Astrocyte (in vitro differentiated cells and primary cell): ENCODE results near the gene CMTR2. TPM values are rescaled to one million over a fixed set of nuclear protein-coding genes. Genes with fewer than 3 reads are reported as not detected.
A peak's percentile ranks its signal among the peaks of the same experiment; 100 is the strongest.

ENCODE experiments used
- DNase-seq: peaks from one replicate; pipeline ENCODE4 v3.0.0-alpha.2; 2010; ENCODE audit warnings: low read depth
- FAIRE-seq: peaks from 2 replicates; lab custom pipeline; 2011; peaks lifted over from hg19 to GRCh38; lab: Jason Lieb, UNC
- H2AFZ ChIP-seq: 2 replicates; pipeline ENCODE4 v1.6.0; 2012; ENCODE audit warnings: low read depth, low read length, inconsistent platforms
- H3K27ac ChIP-seq: 2 replicates; pipeline ENCODE4 v1.5.1; 2011; ENCODE audit warnings: low read depth, low read length, inconsistent platforms
- H3K27me3 ChIP-seq: 2 replicates; pipeline ENCODE4 v1.6.0; 2011; ENCODE audit warnings: low read length, inconsistent platforms; ENCODE audit not compliant: insufficient read depth
- H3K36me3 ChIP-seq: 2 replicates; pipeline ENCODE4 v1.5.1; 2011; ENCODE audit warnings: low read length, inconsistent platforms; ENCODE audit not compliant: insufficient read depth
- H3K4me1 ChIP-seq: 2 replicates; pipeline ENCODE4 v1.5.1; 2011; ENCODE audit warnings: low read length, inconsistent platforms; ENCODE audit not compliant: insufficient read depth
- H3K4me2 ChIP-seq: 2 replicates; pipeline ENCODE4 v1.6.0; 2012; ENCODE audit warnings: low read length, inconsistent platforms
- H3K4me3 ChIP-seq: 2 replicates; pipeline ENCODE4 v1.5.1; 2011; ENCODE audit warnings: low read depth, mild to moderate bottlenecking, low read length, inconsistent platforms; ENCODE audit not compliant: insufficient read depth
- H3K79me2 ChIP-seq: 2 replicates; pipeline ENCODE4 v1.6.0; 2012; ENCODE audit warnings: mild to moderate bottlenecking, low read length, inconsistent platforms; ENCODE audit not compliant: insufficient read depth
- H3K9ac ChIP-seq: 2 replicates; pipeline ENCODE4 v1.6.0; 2012; ENCODE audit warnings: mild to moderate bottlenecking, low read length, inconsistent platforms
- H3K9me3 ChIP-seq: 2 replicates; pipeline ENCODE4 v1.5.1; 2012; ENCODE audit warnings: low read depth, mild to moderate bottlenecking, low read length, inconsistent platforms; ENCODE audit not compliant: insufficient read depth
- H4K20me1 ChIP-seq: 2 replicates; pipeline ENCODE4 v1.6.0; 2012; ENCODE audit warnings: low read length, inconsistent platforms; ENCODE audit not compliant: insufficient read depth
- H3K27ac Mint-ChIP-seq: one replicate; pipeline ENCODE4 v1.8.0; 2021; ENCODE audit warnings: mild to moderate bottlenecking, mixed read lengths; ENCODE audit not compliant: unreplicated experiment
- H3K27me3 Mint-ChIP-seq: one replicate; pipeline ENCODE4 v1.8.0; 2021; ENCODE audit warnings: low read depth, mixed read lengths; ENCODE audit not compliant: unreplicated experiment
- H3K36me3 Mint-ChIP-seq: one replicate; pipeline ENCODE4 v1.8.0; 2021; ENCODE audit warnings: low read depth, mixed read lengths; ENCODE audit not compliant: unreplicated experiment
- H3K4me1 Mint-ChIP-seq: one replicate; pipeline ENCODE4 v1.8.0; 2021; ENCODE audit warnings: low read depth, mixed read lengths; ENCODE audit not compliant: unreplicated experiment
- H3K4me3 Mint-ChIP-seq: one replicate; pipeline ENCODE4 v1.8.0; 2021; ENCODE audit warnings: mild to moderate bottlenecking, moderate library complexity, mixed read lengths; ENCODE audit not compliant: unreplicated experiment
- H3K9me3 Mint-ChIP-seq: one replicate; pipeline ENCODE4 v1.8.0; 2021; ENCODE audit warnings: mild to moderate bottlenecking, mixed read lengths; ENCODE audit not compliant: unreplicated experiment
- CTCF ChIP-seq: IDR thresholded peaks from 2 replicates; pipeline ENCODE4 v1.5.1; 2011; ENCODE audit warnings: low read depth, mild to moderate bottlenecking, inconsistent platforms, low read length, moderate library complexity; ENCODE audit not compliant: insufficient read depth
- EZH2 ChIP-seq: IDR thresholded peaks from 2 replicates; pipeline ENCODE4 v1.6.1; 2012; ENCODE audit warnings: mild to moderate bottlenecking, low read length, inconsistent platforms; ENCODE audit not compliant: insufficient read depth
- total RNA-seq: library from RNA; stranded (reverse); gene quantifications from 2 replicates; pipeline ENCODE4 v1.2.1, GENCODE V29; 2021

Gene CMTR2
- total RNA-seq, 1 donor from 2014 or later: 16.0 TPM

GRCh38 chr16:71311553-71312158, 22.5 kb upstream of the CMTR2 start:
- no peaks in the 10 kb centered on the region for H3K36me3 Mint-ChIP-seq
- Histone ChIP-seq H3K79me2 (no peaks in the 10 kb centered on the region), H3K36me3 (no peaks in the 10 kb centered on the region), H3K9me3 (no peaks in the 10 kb centered on the region), H3K9ac (no peak overlapping the region), H3K4me3 (no peak overlapping the region), H4K20me1 (no peaks in the 10 kb centered on the region), H3K27me3 (peaks cover 4% of the 10 kb centered on the region), H2AFZ (no peak overlapping the region), H3K4me2 (no peak overlapping the region), H3K27ac (no peak overlapping the region), H3K4me1 (no peaks in the 10 kb centered on the region)
- no peaks in the 10 kb centered on the region for H3K9me3 Mint-ChIP-seq
- no peak overlapping the region for H3K27ac Mint-ChIP-seq
- H3K4me3 Mint-ChIP-seq: no peak overlapping the region
- H3K4me1 Mint-ChIP-seq: no peaks in the 10 kb centered on the region
- no peak for FAIRE-seq
- DNase-seq: no peak
- TF ChIP-seq CTCF: peak; percentile 60
- no peak for TF ChIP-seq EZH2
- H3K27me3 Mint-ChIP-seq: peaks cover 47% of the 10 kb centered on the region

- Histone ChIP-seq H2AFZ (no peak overlapping the region), H4K20me1 (no peaks in the 10 kb centered on the region), H3K9ac (no peak overlapping the region), H3K27ac (no peak overlapping the region), H3K27me3 (no peaks in the 10 kb centered on the region), H3K79me2 (no peaks in the 10 kb centered on the region), H3K9me3 (no peaks in the 10 kb centered on the region), H3K36me3 (no peaks in the 10 kb centered on the region), H3K4me3 (no peak overlapping the region), H3K4me1 (no peaks in the 10 kb centered on the region), H3K4me2 (no peak overlapping the region)
- Mint-ChIP-seq H3K27me3 (peaks cover 31% of the 10 kb centered on the region), H3K9me3 (peaks cover 8% of the 10 kb centered on the region), H3K4me3 (no peak overlapping the region), H3K4me1 (no peaks in the 10 kb centered on the region), H3K36me3 (no peaks in the 10 kb centered on the region), H3K27ac (no peak overlapping the region)
- FAIRE-seq (no peak), DNase-seq (no peak)
- no peak for TF ChIP-seq EZH2
- no peak for TF ChIP-seq CTCF
These were observed 14.7 kb upstream of the CMTR2 start for GRCh38 chr16:71303938-71304337.

- no peaks in the 10 kb centered on the region for H3K36me3 ChIP-seq
- H2AFZ ChIP-seq: no peak overlapping the region
- no peak overlapping the region for H3K27ac ChIP-seq
- FAIRE-seq (no peak), DNase-seq (no peak)
- no peak overlapping the region for H3K27ac Mint-ChIP-seq
- no peaks in the 10 kb centered on the region for H4K20me1 ChIP-seq
- no peaks in the 10 kb centered on the region for H3K36me3 Mint-ChIP-seq
- TF ChIP-seq EZH2 (no peak), CTCF (no peak)
- H3K4me1 ChIP-seq: no peaks in the 10 kb centered on the region
- H3K9me3 ChIP-seq: no peaks in the 10 kb centered on the region
- no peak overlapping the region for H3K4me3 ChIP-seq
- no peak overlapping the region for H3K4me3 Mint-ChIP-seq
- no peak overlapping the region for H3K9ac ChIP-seq
- peaks cover 4% of the 10 kb centered on the region for H3K27me3 ChIP-seq
- H3K79me2 ChIP-seq: no peaks in the 10 kb centered on the region
- peaks cover 4% of the 10 kb centered on the region for H3K9me3 Mint-ChIP-seq
- peaks cover 22% of the 10 kb centered on the region for H3K27me3 Mint-ChIP-seq
- H3K4me1 Mint-ChIP-seq: no peaks in the 10 kb centered on the region
- H3K4me2 ChIP-seq: no peak overlapping the region
These were observed 8.1 kb upstream of the CMTR2 start for GRCh38 chr16:71297341-71297634.
